ENCODE results near the gene MTA2. TPM values are rescaled to one million over a fixed set of nuclear protein-coding genes. Genes with fewer than 3 reads are reported as not detected.

The MTA2 gene
- total and polyA plus RNA-seq, 2 donors (not counting 1 experiment from before 2014, with no cell fraction given): 37.2 to 139 TPM

- intact Hi-C loops (cut with micrococcal nuclease): no loop called here
- no peak for ATAC-seq (ENCODE audit: low read depth)
- Histone ChIP-seq H3K27ac (ENCODE audit: low read length in 2 of 2) (no peak overlapping the region), H3K4me2 (replicated peaks; ENCODE audit: low read depth, low read length, poor library complexity, severe bottlenecking) (no peak overlapping the region), H3K9me3 (ENCODE audit: control extremely low read depth in 1 of 3, control insufficient read depth in 2 of 3, insufficient read depth in 1 of 3, low read length in 2 of 3) (no peaks in the 10 kb centered on the region), H3K4me1 (ENCODE audit: control insufficient read depth in 2 of 2, insufficient read depth in 2 of 2, low read length in 2 of 2) (peaks cover 5 to 12% of the 10 kb centered on the region in 2 donors), H3K36me3 (replicated peaks in 1 of 2; ENCODE audit: control extremely low read depth in 1 of 2, control insufficient read depth in 1 of 2, extremely low read depth in 1 of 2, insufficient read depth in 2 of 2, low read length in 1 of 2) (peaks cover 0 to 42% of the 10 kb centered on the region in 2 experiments), H3K9ac (ENCODE audit: low read length) (no peak overlapping the region), H2AFZ (ENCODE audit: insufficient read depth, low read depth, low read length, poor library complexity, severe bottlenecking) (no peak overlapping the region), H4K20me1 (ENCODE audit: control insufficient read depth, insufficient read depth, low read length, poor library complexity, severe bottlenecking) (no peaks in the 10 kb centered on the region), H3K4me3 (ENCODE audit: control extremely low read depth in 1 of 5, extremely low read depth in 1 of 5, insufficient read depth in 1 of 5, low read depth in 2 of 5, low read length in 4 of 5) (no peak overlapping the region), H3K79me2 (ENCODE audit: control insufficient read depth, insufficient read depth, low read length) (peaks cover 15% of the 10 kb centered on the region), H3K27me3 (replicated peaks in 1 of 4; ENCODE audit: control extremely low read depth in 1 of 4, control insufficient read depth in 3 of 4, insufficient read depth in 4 of 4, low read length in 3 of 4) (no peaks in the 10 kb centered on the region)
- no peaks in the 10 kb centered on the region for H3K27me3 Mint-ChIP-seq
- WGBS (ENCODE audit: insufficient coverage): 98% methylated on average over 9 of the region's 11 CpGs
- ChIA-PET POLR2A (interaction anchor here (1.0 kb wide), 1 partner anchor 12 kb away, joined by 4 read pairs; no protein-coding TSS in a partner anchor), CTCF (interaction anchor here (0.5 to 2.8 kb wide), 2 partner anchors 13 to 14 kb away, joined by 4 to 10 read pairs; partner anchors contain the start of gene TUT1)
- no peaks in the 10 kb centered on the region for H3K9me3 Mint-ChIP-seq (ENCODE audit: insufficient read depth)
- H3K4me3 Mint-ChIP-seq: no peak overlapping the region
- no peak for DNase-seq
- no peak overlapping the region for H3K27ac Mint-ChIP-seq
- peaks cover 16% of the 10 kb centered on the region for H3K4me1 Mint-ChIP-seq
- TF ChIP-seq CTCF (IDR thresholded peaks at IDR 0.05) (no peak), EZH2 (IDR thresholded peaks at IDR 0.05; ENCODE audit: borderline replicate concordance, insufficient read depth, low read depth, low read length, poor library complexity, severe bottlenecking) (no peak)
Measured at GRCh38 chr11:62578541-62578940, 23.1 kb downstream of the MTA2 start.

DNA sequence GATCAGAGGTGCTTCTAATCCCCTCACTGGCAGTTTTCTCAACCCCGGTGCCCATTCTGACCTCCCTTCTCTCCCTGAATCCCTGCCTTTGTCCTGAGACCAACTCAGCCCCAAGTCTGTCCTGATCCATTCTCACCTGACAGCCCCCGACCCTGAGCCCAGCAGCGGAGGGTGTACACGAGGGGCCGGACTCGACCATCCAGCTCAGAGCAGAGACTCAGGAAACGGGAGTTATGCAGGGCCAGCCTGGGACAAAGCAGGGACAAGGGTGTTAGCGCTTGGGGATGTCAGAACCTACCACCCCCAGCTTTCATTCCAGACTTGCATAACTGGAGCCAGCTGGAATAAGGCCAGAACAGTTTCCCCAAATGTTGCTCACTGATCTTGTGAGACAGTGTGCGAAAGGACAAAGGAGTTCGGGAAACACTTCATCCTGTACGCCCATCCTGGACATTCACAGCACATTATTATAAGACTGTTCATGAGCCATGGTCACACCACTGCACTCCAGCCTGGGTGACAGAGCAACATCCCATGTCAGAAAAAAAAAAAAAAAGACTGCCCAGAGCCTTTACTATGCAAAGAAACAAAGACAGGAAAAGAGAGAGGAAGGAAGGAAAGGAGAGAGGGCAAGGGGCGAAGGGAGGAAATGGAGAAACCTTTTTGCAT lies 24.5 kb downstream of the MTA2 start:
- no peak overlapping the region for H3K27ac ChIP-seq (ENCODE audit: low read length in 2 of 2)
- Mint-ChIP-seq H3K4me3 (no peak overlapping the region), H3K27ac (no peak overlapping the region), H3K4me1 (peaks cover 28% of the 10 kb centered on the region), H3K9me3 (ENCODE audit: insufficient read depth) (no peaks in the 10 kb centered on the region), H3K27me3 (no peaks in the 10 kb centered on the region)
- DNase-seq (no peak), ATAC-seq (ENCODE audit: low read depth) (no peak)
- H3K36me3 ChIP-seq (replicated peaks in 1 of 2; ENCODE audit: control extremely low read depth in 1 of 2, control insufficient read depth in 1 of 2, extremely low read depth in 1 of 2, insufficient read depth in 2 of 2, low read length in 1 of 2): peaks cover 0 to 39% of the 10 kb centered on the region in 2 experiments
- H2AFZ ChIP-seq (ENCODE audit: insufficient read depth, low read depth, low read length, poor library complexity, severe bottlenecking): no peak overlapping the region
- no peak overlapping the region for H3K4me3 ChIP-seq (ENCODE audit: control extremely low read depth in 1 of 5, extremely low read depth in 1 of 5, insufficient read depth in 1 of 5, low read depth in 2 of 5, low read length in 4 of 5)
- no peaks in the 10 kb centered on the region for H4K20me1 ChIP-seq (ENCODE audit: control insufficient read depth, insufficient read depth, low read length, poor library complexity, severe bottlenecking)
- peaks cover 11 to 25% of the 10 kb centered on the region in 2 donors for H3K4me1 ChIP-seq (ENCODE audit: control insufficient read depth in 2 of 2, insufficient read depth in 2 of 2, low read length in 2 of 2)
- H3K9me3 ChIP-seq (ENCODE audit: control extremely low read depth in 1 of 3, control insufficient read depth in 2 of 3, insufficient read depth in 1 of 3, low read length in 2 of 3): peaks cover 0 to 3% (median 0%) of the 10 kb centered on the region in 3 donors
- intact Hi-C loops (cut with micrococcal nuclease): no loop called here
- TF ChIP-seq CTCF (IDR thresholded peaks at IDR 0.05) (no peak), EZH2 (IDR thresholded peaks at IDR 0.05; ENCODE audit: borderline replicate concordance, insufficient read depth, low read depth, low read length, poor library complexity, severe bottlenecking) (no peak)
- WGBS (ENCODE audit: insufficient coverage): 100% methylated on average over 8 of the region's 12 CpGs
- H3K27me3 ChIP-seq (replicated peaks in 1 of 4; ENCODE audit: control extremely low read depth in 1 of 4, control insufficient read depth in 3 of 4, insufficient read depth in 4 of 4, low read length in 3 of 4): no peaks in the 10 kb centered on the region
- H3K4me2 ChIP-seq (replicated peaks; ENCODE audit: low read depth, low read length, poor library complexity, severe bottlenecking): no peak overlapping the region
- CTCF ChIA-PET: interaction anchor here (0.7 to 2.8 kb wide), 2 partner anchors 14 to 147 kb away, joined by 4 to 10 read pairs; partner anchors contain the start of gene TUT1
- peaks cover 9% of the 10 kb centered on the region for H3K79me2 ChIP-seq (ENCODE audit: control insufficient read depth, insufficient read depth, low read length)
- POLR2A ChIA-PET: interaction anchor here (0.7 to 0.8 kb wide), 2 partner anchors 14 to 129 kb away, joined by 3 to 8 read pairs; partner anchors contain the start of gene TUT1
- H3K9ac ChIP-seq (ENCODE audit: low read length): no peak overlapping the region

Measured in B cell (primary cell).